GM21423 (cell line): ENCODE results near the gene PUS10.
"Not testable (repeated sequence)": the region's sequence is repeated elsewhere in the genome, so short reads cannot be mapped to it uniquely, and the experiment has no call there.

Source experiments
- ATAC-seq: cut with Tn5 transposase; IDR thresholded peaks from one replicate; pipeline ENCODE4 v1.9.1; 2021; ENCODE audit warnings: mild to moderate bottlenecking, moderate library complexity; ENCODE audit not compliant: unreplicated experiment

PUS10 gene

GRCh38 chr2:60936757-60937156 is 81.3 kb downstream of the PUS10 start:
- no peak for ATAC-seq

- no peak for ATAC-seq
These were observed 83.8 kb downstream of the PUS10 start for GRCh38 chr2:60934165-60934722.

- ATAC-seq: no peak
These were observed 85.1 kb downstream of the PUS10 start for GRCh38 chr2:60932954-60933353.

GRCh38 chr2:60932061-60932460 is 86.0 kb downstream of the PUS10 start:
- ATAC-seq: not testable (repeated sequence)

GRCh38 chr2:60926741-60927552 is 91.1 kb downstream of the PUS10 start:
- no peak for ATAC-seq

GRCh38 chr2:60925994-60926740 is 91.9 kb downstream of the PUS10 start:
- ATAC-seq: no peak

- ATAC-seq: no peak
These were observed 110.7 kb downstream of the PUS10 start for GRCh38 chr2:60907329-60907728.

- ATAC-seq: no peak
These were observed 111.7 kb downstream of the PUS10 start for GRCh38 chr2:60906395-60906794.

GRCh38 chr2:60905867-60906266 is 112.2 kb downstream of the PUS10 start:
- ATAC-seq: not testable (repeated sequence)

- not testable (repeated sequence) for ATAC-seq
These were observed 116.8 kb downstream of the PUS10 start for GRCh38 chr2:60901296-60901695.

GRCh38 chr2:60899892-60900249 is 118.2 kb downstream of the PUS10 start:
- no peak for ATAC-seq

GRCh38 chr2:60899230-60899891 is 118.7 kb downstream of the PUS10 start:
- ATAC-seq: no peak

GRCh38 chr2:60898567-60898966 is 119.5 kb downstream of the PUS10 start:
- ATAC-seq: no peak
